Measurements from ENCODE around the gene ZNF362. TPM values are rescaled to one million over a fixed set of nuclear protein-coding genes. Genes with fewer than 3 reads are reported as not detected.

The ZNF362 gene
- total RNA-seq, 1 donor from 2014 or later = 10.9 TPM

DNA sequence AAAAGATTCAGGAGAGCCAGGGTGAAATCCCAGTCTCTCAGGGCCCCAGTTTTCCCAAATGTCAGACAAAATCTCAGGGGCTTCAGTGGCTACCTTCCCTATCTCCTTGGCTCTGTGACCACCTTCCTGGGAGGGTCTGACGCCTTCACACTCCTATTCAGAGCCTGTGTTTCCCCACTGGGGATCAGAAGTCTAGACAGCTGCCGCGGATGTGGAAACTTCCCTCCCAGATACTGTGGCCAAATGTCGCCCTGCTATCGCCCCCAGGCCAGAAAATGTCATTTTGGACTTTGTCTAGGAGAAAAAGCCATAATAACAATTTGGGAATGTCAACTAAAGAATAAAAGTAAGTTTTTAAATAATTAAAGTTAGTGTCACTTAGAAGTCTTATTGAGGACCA, 48.7 kb downstream of the ZNF362 start:
- no peak for DNase-seq (ENCODE audit: low spot score)
- H3K4me3 ChIP-seq = no peak overlapping the region
- Mint-ChIP-seq H3K27ac (peak overlapping the region; percentile 85), H3K36me3 (peaks cover 15% of the 10 kb centered on the region), H3K4me1 (peaks cover 2% of the 10 kb centered on the region), H3K4me3 (no peak overlapping the region), H3K9me3 (peaks cover 5% of the 10 kb centered on the region), H3K27me3 (ENCODE audit: insufficient read depth, low read depth) (peaks cover 11% of the 10 kb centered on the region)
- no peaks in the 10 kb centered on the region for H3K79me2 ChIP-seq (ENCODE audit: low read depth)
- no peaks in the 10 kb centered on the region for H3K9me3 ChIP-seq (ENCODE audit: low read depth)
- peaks cover 5% of the 10 kb centered on the region for H3F3A ChIP-seq (ENCODE audit: low read depth)
- H2AFZ ChIP-seq (replicated peaks) = no peak overlapping the region
- no peaks in the 10 kb centered on the region for H3K36me3 ChIP-seq
- no peak for TF ChIP-seq EZH2 (IDR thresholded peaks at IDR 0.05)
- TF ChIP-seq, protein P1, sequence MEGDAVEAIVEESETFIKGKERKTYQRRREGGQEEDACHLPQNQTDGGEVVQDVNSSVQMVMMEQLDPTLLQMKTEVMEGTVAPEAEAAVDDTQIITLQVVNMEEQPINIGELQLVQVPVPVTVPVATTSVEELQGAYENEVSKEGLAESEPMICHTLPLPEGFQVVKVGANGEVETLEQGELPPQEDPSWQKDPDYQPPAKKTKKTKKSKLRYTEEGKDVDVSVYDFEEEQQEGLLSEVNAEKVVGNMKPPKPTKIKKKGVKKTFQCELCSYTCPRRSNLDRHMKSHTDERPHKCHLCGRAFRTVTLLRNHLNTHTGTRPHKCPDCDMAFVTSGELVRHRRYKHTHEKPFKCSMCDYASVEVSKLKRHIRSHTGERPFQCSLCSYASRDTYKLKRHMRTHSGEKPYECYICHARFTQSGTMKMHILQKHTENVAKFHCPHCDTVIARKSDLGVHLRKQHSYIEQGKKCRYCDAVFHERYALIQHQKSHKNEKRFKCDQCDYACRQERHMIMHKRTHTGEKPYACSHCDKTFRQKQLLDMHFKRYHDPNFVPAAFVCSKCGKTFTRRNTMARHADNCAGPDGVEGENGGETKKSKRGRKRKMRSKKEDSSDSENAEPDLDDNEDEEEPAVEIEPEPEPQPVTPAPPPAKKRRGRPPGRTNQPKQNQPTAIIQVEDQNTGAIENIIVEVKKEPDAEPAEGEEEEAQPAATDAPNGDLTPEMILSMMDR (IDR thresholded peaks at IDR 0.05) = no peak
- TF ChIP-seq EZH2phosphoT487 (IDR thresholded peaks at IDR 0.05) = no peak
- H3K9ac ChIP-seq = no peak overlapping the region
- H4K20me1 ChIP-seq (ENCODE audit: low read depth) = no peaks in the 10 kb centered on the region
- H3K27me3 ChIP-seq = peaks cover 23% of the 10 kb centered on the region
- H3K4me1 ChIP-seq = no peaks in the 10 kb centered on the region
- H3K4me2 ChIP-seq = no peak overlapping the region
- no peak overlapping the region for H3K27ac ChIP-seq

GRCh38 chr1:33305816-33306652, 49.7 kb downstream of the ZNF362 start:
- Histone ChIP-seq H3K27me3 (peaks cover 23% of the 10 kb centered on the region), H3K9ac (no peak overlapping the region), H3K36me3 (no peaks in the 10 kb centered on the region), H3K4me1 (no peaks in the 10 kb centered on the region), H3K79me2 (ENCODE audit: low read depth) (no peaks in the 10 kb centered on the region), H3K9me3 (ENCODE audit: low read depth) (no peaks in the 10 kb centered on the region), H2AFZ (replicated peaks) (peak overlapping the region; percentile 72), H4K20me1 (ENCODE audit: low read depth) (no peaks in the 10 kb centered on the region), H3F3A (ENCODE audit: low read depth) (peaks cover 5% of the 10 kb centered on the region), H3K4me2 (peak overlapping the region; percentile 18), H3K27ac (no peak overlapping the region), H3K4me3 (no peak overlapping the region)
- Mint-ChIP-seq H3K9me3 (peaks cover 5% of the 10 kb centered on the region), H3K27ac (peak overlapping the region; percentile 78), H3K36me3 (peaks cover 11% of the 10 kb centered on the region), H3K4me1 (peaks cover 2% of the 10 kb centered on the region), H3K4me3 (no peak overlapping the region), H3K27me3 (ENCODE audit: insufficient read depth, low read depth) (peaks cover 11% of the 10 kb centered on the region)
- TF ChIP-seq EZH2phosphoT487 (IDR thresholded peaks at IDR 0.05) = no peak
- TF ChIP-seq, protein P1 (IDR thresholded peaks at IDR 0.05) = no peak
- no peak for TF ChIP-seq EZH2 (IDR thresholded peaks at IDR 0.05)
- DNase-seq (ENCODE audit: low spot score) = no peak

- Histone ChIP-seq H3K27me3 (peaks cover 23% of the 10 kb centered on the region), H3K27ac (no peak overlapping the region), H3K79me2 (ENCODE audit: low read depth) (no peaks in the 10 kb centered on the region), H3K36me3 (no peaks in the 10 kb centered on the region), H3K9me3 (ENCODE audit: low read depth) (no peaks in the 10 kb centered on the region), H3F3A (ENCODE audit: low read depth) (peaks cover 5% of the 10 kb centered on the region), H4K20me1 (ENCODE audit: low read depth) (no peaks in the 10 kb centered on the region), H3K4me1 (no peaks in the 10 kb centered on the region), H3K4me3 (no peak overlapping the region), H3K4me2 (peak overlapping the region; percentile 18), H3K9ac (no peak overlapping the region), H2AFZ (replicated peaks) (peak overlapping the region; percentile 72)
- Mint-ChIP-seq H3K27me3 (ENCODE audit: insufficient read depth, low read depth) (peaks cover 10% of the 10 kb centered on the region), H3K4me3 (no peak overlapping the region), H3K27ac (no peak overlapping the region), H3K4me1 (peaks cover 2% of the 10 kb centered on the region), H3K9me3 (peaks cover 5% of the 10 kb centered on the region), H3K36me3 (peaks cover 7% of the 10 kb centered on the region)
- TF ChIP-seq EZH2phosphoT487 (IDR thresholded peaks at IDR 0.05) (peak; percentile 27), EZH2 (IDR thresholded peaks at IDR 0.05) (no peak)
- TF ChIP-seq, protein P1 (IDR thresholded peaks at IDR 0.05) = no peak
- DNase-seq (ENCODE audit: low spot score) = no peak
These were observed 50.6 kb downstream of the ZNF362 start for GRCh38 chr1:33306653-33307493.

Measured in neural progenitor cell (in vitro differentiated cells).